HG02970 (cell line): Measurements from ENCODE around the gene ERN2.

Experiments
- ATAC-seq: cut with Tn5 transposase; IDR thresholded peaks from one replicate; pipeline ENCODE4 v1.9.1; 2021; ENCODE audit warnings: mild to moderate bottlenecking, moderate library complexity, moderate number of reproducible peaks; ENCODE audit not compliant: unreplicated experiment, low FRiP score

Gene ERN2

GRCh38 chr16:23650674-23651416 lies 62.2 kb downstream of the ERN2 start:
- ATAC-seq = no peak

DNA sequence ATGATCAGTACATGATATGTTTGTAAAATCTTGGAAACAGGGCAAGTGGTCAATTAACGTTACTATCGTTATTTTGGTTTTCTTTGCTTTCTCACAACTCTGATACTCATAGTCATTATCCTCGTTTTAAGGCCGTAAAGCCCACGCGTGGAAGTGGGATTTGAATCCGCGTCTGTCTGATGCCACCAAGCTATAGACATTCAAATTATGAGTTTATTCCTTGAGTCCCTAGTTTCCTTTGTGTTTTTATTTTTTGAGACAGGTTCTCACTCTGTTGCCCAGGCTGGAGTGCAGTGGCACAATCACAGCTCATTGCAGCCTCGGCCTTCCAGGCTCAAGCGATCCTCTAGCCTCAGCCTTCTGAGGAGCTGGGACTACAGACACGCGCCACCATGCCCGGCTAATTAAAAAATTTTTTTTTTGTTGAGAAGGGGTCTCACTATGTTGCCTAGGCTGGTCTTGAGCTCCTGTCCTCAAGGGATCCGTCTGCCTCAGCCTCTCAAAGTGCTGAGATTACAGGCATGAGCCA lies 70.7 kb downstream of the ERN2 start:
- ATAC-seq = no peak

DNA sequence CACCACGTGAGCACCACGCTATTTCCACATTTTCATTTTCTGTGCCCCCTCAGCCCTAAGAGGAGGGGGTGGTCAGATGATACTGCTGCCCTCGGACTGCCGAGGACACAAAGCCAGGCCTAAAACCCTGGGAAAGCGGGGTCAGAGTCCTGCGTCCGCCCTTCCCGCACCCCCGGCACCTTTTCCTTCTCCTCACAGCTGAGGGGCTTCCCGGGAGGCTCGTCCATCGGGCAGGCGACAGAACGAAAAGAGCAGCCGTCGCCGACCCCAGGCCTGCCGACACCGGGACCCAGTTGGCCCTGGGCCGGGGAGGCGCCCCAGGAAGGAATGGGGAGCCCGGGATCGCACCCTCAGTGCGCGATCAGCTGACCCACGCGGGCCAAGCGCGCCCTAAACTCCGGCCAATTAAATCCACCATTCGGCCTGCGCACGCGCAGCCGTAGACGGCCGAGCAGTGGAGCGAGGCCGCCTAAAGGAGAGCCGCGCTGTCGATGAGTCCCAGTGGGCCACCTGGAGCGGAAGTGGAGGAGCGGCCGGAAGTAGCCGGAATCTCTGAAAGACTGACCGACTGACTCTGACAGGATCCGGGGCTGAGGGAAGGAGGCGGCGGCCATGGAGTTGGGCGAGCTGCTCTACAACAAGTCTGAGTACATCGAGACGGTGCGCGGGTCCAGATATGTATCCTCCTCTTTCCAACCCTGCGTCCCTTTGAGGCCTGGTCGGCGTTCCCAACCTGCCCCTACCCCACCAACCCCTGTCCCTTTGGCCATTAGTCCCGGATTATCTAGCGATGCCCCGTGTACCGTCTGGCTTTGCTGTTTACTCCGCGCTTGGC lies 71.9 kb downstream of the ERN2 start, which contains the start of the genes DCTN5 and PALB2:
Gene DCTN5 (plus strand): TSS at position 536 of the 835 bp plus-strand sequence. CDS start 77 bp downstream, at position 613.
Gene PALB2 (minus strand): TSS at position 380 of the 835 bp plus-strand sequence. CDS start 153 bp downstream, at position 227.
- ATAC-seq = peak; percentile 94

DNA sequence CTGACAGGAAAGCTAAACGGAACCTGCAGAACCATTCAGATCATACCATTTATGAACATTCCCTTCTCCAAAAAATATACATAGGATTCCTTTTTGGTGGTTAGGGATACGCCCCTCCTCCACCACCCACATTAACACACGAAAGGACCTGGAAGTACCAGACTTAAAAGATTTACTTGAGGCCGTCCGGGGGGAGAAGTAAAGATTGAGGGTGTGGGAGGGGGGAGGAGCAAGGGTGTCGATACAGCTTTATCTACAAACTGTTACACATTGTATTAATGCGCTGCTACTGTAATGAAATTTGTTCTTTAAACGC lies 72.4 kb downstream of the ERN2 start:
- no peak for ATAC-seq
